Progenitor cell of endocrine pancreas (in vitro differentiated cells): ENCODE data around the gene MARF1. TPM values are rescaled to one million over a fixed set of nuclear protein-coding genes. Genes with fewer than 3 reads are reported as not detected.

Source experiments
- DNase-seq: peaks from one replicate; pipeline ENCODE4 v3.0.0; 2021; ENCODE audit warnings: low spot score; ENCODE audit not compliant: unreplicated experiment
- H3K27ac Mint-ChIP-seq: 2 replicates; pipeline ENCODE4 v1.8.0; 2021; ENCODE audit warnings: mild to moderate bottlenecking, moderate library complexity, mixed read lengths
- H3K27me3 Mint-ChIP-seq: 2 replicates; pipeline ENCODE4 v1.8.0; 2021; ENCODE audit warnings: mixed read lengths
- H3K36me3 Mint-ChIP-seq: 2 replicates; pipeline ENCODE4 v1.8.0; 2022; ENCODE audit warnings: mixed read lengths; ENCODE audit not compliant: insufficient read depth
- H3K4me1 Mint-ChIP-seq: 2 replicates; pipeline ENCODE4 v1.8.0; 2021; ENCODE audit warnings: low read depth, mixed read lengths
- H3K4me3 Mint-ChIP-seq: 2 replicates; pipeline ENCODE4 v1.8.0; 2021; ENCODE audit warnings: low read depth, mild to moderate bottlenecking, moderate library complexity, mixed read lengths
- H3K9me3 Mint-ChIP-seq: 2 replicates; pipeline ENCODE4 v1.8.0; 2021; ENCODE audit warnings: low read depth, mixed read lengths
- CTCF ChIP-seq: fragments of 200-600 bp; sonication (generic); IDR thresholded peaks from one replicate; pipeline ENCODE4 v1.5.0; 2021; ENCODE audit warnings: antibody characterized with exemption, mild to moderate bottlenecking; ENCODE audit not compliant: unreplicated experiment
- total RNA-seq: library from RNA; stranded (reverse); gene quantifications from 2 replicates; pipeline ENCODE4 v1.2.1, GENCODE V29; 2021

The MARF1 gene
- total RNA-seq, 1 donor from 2014 or later = 71.9 TPM

DNA sequence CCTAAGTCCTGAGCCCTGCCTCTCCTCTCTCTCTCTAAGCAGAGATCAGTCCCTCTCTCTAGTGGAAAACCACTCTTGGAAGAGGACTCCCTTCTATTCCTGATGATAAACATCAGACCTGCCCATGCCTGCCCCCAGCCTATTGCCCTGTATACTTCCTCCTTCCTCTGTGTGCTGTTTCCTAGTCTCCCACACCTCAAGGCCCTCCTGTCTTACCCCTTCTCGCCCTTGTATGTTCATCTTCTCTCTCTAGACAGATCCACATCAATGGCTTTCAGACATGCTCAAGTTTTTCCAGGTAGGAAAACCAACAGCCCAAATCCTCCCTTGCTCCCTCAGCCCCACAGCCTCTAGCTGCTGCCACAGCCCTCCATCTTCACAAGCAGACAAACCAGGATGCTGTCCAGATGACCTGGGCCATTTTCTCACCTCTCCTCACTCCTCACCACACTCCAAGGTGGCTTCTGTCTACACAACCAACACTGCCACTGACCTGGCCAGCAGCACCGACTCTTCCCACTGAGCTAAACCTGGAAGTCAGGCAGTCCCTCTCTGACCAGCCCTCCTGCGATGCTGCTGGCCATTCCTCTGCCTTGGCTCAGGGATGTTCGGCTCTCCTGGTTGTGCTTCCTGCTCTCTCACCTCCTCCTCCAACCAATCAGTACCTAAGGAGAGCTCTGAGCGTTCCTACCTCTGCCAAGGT lies 36.3 kb downstream of the MARF1 start:
- TF ChIP-seq CTCF = no peak
- no peaks in the 10 kb centered on the region for H3K27me3 Mint-ChIP-seq
- H3K36me3 Mint-ChIP-seq = peaks cover 40% of the 10 kb centered on the region
- H3K27ac Mint-ChIP-seq = no peak overlapping the region
- no peaks in the 10 kb centered on the region for H3K4me1 Mint-ChIP-seq
- no peaks in the 10 kb centered on the region for H3K9me3 Mint-ChIP-seq
- no peak for DNase-seq
- no peak overlapping the region for H3K4me3 Mint-ChIP-seq

GRCh38 chr16:15605839-15606517 lies 37.0 kb downstream of the MARF1 start:
- Mint-ChIP-seq H3K9me3 (no peaks in the 10 kb centered on the region), H3K27me3 (no peaks in the 10 kb centered on the region), H3K4me3 (no peak overlapping the region), H3K4me1 (no peaks in the 10 kb centered on the region), H3K27ac (no peak overlapping the region), H3K36me3 (peaks cover 44% of the 10 kb centered on the region)
- TF ChIP-seq CTCF = no peak
- no peak for DNase-seq

DNA sequence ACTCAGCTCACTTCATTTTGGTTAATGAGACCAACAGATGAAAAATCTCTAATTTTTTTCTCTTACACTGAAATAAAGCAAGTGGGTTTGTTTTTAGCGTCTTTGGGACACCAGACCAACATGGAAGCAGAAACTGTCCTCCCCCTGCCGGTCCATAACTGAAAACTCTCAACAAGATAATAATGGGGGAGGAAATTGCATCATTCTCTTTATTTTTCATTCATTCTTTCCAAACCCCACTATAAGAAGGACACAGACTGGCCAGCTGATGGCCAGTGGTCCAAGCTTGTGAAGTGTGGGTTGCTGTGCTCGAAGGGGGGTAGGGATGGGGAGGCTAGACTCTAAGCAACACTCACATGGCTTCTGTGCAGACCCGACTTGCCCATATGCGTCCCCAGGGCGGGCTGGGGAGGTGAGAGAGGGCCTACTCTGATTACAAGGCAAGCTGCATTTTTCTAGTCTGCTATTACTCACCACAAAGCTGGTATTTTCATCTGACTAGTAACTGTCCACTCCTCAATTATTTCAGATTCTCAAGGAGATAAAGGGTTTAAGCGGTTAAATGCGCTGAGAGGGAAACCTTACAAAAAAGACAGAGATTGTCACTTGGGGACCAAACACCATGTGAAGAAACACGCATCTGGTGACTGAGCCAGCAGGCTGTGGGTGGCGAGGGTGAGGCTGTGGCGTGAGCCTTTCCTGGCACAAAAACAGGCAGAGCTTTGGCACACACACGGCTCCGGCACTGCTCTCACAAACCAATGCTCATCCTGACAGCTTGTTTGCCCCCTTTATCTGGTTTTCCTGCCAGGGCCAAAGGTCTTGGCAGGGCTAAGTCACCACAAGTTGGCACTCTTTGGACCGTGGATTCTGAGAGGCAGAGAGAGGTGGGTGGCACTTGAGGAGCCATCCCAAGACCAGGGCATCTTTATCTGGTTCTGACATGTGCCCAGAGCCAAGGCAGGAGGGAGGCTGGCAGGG lies 38.2 kb downstream of the MARF1 start:
- no peaks in the 10 kb centered on the region for H3K27me3 Mint-ChIP-seq
- no peak for DNase-seq
- H3K4me3 Mint-ChIP-seq = no peak overlapping the region
- no peaks in the 10 kb centered on the region for H3K4me1 Mint-ChIP-seq
- no peak overlapping the region for H3K27ac Mint-ChIP-seq
- peaks cover 42% of the 10 kb centered on the region for H3K36me3 Mint-ChIP-seq
- no peaks in the 10 kb centered on the region for H3K9me3 Mint-ChIP-seq
- TF ChIP-seq CTCF = no peak

DNA sequence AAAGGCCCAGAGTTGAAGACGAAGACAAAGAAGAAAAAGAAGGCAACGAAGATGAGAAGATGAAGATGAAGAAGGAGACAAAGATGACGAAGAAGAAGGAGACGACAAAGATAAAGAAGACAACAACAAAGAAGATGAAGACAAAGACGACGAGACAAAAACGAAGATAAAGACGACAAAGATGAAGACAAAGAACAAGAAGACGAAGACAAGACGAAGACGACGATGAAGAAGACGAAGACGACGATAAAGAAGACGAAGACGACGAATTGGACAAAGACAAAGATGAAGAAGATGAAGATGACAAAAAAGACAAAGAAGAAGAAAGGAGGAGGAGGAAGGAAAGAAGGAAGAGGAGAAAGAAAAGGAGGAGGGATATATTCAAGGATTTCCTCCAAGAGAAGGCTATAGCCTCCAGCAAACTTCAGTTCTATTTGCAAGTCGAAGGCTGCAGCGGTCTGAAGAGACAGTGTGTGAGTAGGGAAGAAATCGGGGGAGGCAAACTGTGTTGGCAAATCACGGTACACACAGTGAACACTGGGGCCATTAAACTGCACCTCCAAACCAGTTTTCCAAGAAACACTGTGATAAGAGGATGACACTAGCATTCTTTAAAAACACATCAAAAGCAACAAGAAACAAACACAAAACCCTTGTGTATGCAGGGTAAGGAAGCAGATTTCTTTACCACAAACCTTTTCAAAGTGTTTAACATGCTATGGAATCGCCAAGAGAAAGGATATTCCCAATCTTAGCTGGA lies 40.5 kb downstream of the MARF1 start:
- Mint-ChIP-seq H3K4me1 (no peaks in the 10 kb centered on the region), H3K9me3 (no peaks in the 10 kb centered on the region), H3K27ac (no peak overlapping the region), H3K27me3 (no peaks in the 10 kb centered on the region), H3K36me3 (peaks cover 36% of the 10 kb centered on the region), H3K4me3 (no peak overlapping the region)
- DNase-seq = no peak
- TF ChIP-seq CTCF = no peak
